GM23248 (cell line): ENCODE results near the gene KRT80.

ENCODE experiments used
- EZH2 ChIP-seq: fragments of 200-600 bp; sonication (generic); IDR thresholded peaks from 2 replicates; pipeline ENCODE4 v1.6.1; 2018; ENCODE audit warnings: antibody characterized with exemption, mild to moderate bottlenecking; ENCODE audit not compliant: insufficient read depth, poor library complexity, severe bottlenecking
- EZH2phosphoT487 ChIP-seq: fragments of 200-600 bp; sonication (generic); IDR thresholded peaks from 2 replicates; pipeline ENCODE4 v1.6.1; 2018; ENCODE audit warnings: antibody characterized with exemption, moderate library complexity, mild to moderate bottlenecking, low read depth; ENCODE audit not compliant: insufficient read depth

GRCh38 chr12:52130711-52131110 is 61.1 kb downstream of the KRT80 start:
- TF ChIP-seq EZH2 (no peak), EZH2phosphoT487 (no peak)
